GM19452 (cell line): ENCODE measurements around the gene THRB.
A peak's percentile ranks its signal among the peaks of the same experiment; 100 is the strongest.

ENCODE experiments used
- ATAC-seq: cut with Tn5 transposase; IDR thresholded peaks from one replicate; pipeline ENCODE4 v1.9.1; 2021; ENCODE audit not compliant: unreplicated experiment

Gene THRB

DNA sequence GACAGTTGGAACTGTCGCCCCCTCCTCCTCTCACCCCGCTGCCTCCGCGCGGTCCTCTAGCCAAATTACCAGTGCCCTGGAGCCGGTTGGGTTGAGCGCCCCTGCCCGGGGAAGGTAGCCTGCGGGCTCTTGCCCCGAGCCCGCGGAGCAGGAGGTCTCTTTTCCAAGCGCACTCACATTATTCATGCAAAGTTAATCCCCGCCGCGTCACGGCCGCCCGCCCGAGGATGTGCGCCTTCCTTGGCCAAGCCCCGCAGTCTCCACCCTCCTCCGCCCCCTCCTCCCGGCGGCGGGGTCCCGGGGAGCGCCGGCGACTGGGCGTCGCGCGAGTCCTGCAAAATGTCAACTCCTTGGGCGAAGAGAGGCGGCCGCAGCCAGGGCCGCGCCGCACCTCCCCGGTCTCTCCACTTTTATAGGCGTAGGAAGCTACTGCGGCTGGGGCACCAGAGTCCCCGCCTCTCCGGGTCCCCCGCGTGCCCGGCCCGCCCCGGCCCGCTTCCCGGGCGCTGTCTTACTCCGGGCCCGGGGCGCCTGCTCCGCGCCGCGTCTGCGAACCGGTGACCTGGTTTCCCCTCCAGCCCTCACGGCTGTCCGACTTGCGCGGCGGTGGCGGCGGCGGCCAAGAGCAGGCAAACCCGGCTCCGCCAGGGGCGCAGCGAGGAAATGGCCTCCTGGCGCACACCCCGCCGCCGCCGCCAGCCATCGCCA, at the start of gene THRB:
TSS of gene THRB (minus strand) at position 233 of the 708 bp plus-strand sequence.
- peak; percentile 54 for ATAC-seq

DNA sequence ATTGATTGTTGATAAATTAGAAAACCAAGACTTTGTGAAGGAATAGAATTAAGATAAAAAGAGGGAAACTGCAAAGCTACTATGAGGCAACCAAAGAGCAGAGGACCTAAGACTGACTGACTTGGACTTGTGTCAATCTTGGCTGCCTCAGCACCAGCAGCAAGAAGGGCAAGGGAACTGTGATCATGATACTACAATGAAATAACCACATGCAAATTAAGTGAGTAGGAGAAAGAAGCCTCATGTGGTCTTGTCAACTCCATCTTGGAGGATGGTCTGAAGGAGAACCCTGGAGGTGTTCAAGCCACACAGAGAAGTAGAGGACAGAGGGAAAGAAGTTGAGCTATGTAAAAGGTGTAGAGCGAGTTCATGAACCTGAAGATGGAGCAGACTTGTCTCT, 47.3 kb upstream of the THRB start:
- no peak for ATAC-seq

- ATAC-seq, result no peak
Observed at GRCh38 chr3:24540821-24541220, 46.2 kb upstream of the THRB start.

GRCh38 chr3:24539699-24540098, 45.0 kb upstream of the THRB start:
- ATAC-seq, result no peak

DNA sequence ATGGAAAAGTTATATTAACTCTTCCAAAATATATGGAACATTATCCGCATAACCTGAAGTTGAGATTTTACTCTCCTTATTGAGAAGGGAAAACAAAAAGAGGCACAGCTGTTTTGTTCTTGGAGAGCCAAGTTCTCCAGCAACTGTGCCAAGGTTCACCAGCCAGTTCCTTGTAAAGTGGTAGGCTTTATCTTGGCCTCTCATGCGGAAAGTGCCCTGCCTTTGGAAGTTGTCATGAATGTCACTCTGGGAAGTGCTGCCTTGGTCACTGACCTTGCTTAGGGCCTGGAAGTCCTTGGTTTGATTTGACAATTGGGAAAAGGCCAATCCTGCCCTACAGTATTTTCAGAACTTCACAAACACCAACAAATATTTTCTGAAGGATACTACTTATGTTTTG, 44.2 kb upstream of the THRB start:
- no peak for ATAC-seq

DNA sequence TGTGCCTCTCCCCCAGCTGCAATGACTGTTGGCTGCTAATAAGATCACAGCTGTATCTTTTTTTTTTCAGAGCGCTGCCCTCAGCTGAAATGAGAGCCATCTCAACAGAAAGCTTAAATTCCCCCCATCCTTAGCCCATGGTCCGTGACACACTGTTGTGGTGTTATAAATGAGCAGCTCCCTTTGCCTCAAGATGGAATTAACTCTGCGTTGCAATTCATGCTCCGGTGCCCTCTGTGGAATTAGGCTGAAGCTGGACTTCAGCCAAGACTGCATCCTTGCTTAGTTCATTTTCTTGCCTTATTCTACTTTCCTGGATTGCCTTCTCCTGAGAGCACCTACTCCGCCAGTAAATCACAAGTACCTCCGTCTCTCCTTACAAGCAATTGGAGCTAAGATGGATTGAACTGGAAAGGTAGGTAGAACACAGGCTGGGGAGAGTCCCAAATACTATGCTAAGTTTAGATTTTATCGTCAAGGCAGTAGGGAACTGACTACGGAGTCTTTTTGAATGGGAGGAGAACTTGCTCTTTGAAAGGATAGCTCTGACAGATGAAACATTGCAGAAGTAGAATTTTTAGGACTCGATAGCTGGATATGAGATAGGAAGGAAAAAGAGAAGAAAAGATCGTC, 39.0 kb upstream of the THRB start:
- ATAC-seq, result no peak

- no peak for ATAC-seq
Observed at GRCh38 chr3:24530471-24530870, 35.8 kb upstream of the THRB start.

- ATAC-seq, result no peak
Observed at GRCh38 chr3:24529210-24529609, 34.6 kb upstream of the THRB start.

- no peak for ATAC-seq
Observed at GRCh38 chr3:24526640-24527212, 32.1 kb upstream of the THRB start.

GRCh38 chr3:24525557-24525956, 30.9 kb upstream of the THRB start:
- no peak for ATAC-seq

GRCh38 chr3:24525022-24525421, 30.4 kb upstream of the THRB start:
- no peak for ATAC-seq

GRCh38 chr3:24523988-24524727, 29.5 kb upstream of the THRB start:
- ATAC-seq, result no peak

DNA sequence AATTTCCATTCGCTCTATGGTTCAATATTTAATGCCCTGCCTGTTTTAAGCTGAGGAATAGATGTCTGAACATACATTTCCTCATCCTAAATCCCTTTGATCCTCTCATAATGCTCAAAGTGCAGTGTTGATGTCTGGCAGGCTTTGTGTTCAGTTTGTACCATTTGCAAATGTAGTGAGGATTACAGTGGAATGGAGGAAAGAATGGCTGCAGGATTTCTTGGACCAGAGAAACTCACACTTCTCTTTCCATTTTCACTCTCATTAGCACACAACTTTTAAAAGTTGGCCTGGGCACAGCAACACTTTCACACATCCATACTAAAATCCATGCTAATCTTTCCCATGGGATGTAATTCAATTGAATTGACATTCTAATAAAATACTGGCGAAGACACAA, 28.6 kb upstream of the THRB start:
- ATAC-seq, result no peak

DNA sequence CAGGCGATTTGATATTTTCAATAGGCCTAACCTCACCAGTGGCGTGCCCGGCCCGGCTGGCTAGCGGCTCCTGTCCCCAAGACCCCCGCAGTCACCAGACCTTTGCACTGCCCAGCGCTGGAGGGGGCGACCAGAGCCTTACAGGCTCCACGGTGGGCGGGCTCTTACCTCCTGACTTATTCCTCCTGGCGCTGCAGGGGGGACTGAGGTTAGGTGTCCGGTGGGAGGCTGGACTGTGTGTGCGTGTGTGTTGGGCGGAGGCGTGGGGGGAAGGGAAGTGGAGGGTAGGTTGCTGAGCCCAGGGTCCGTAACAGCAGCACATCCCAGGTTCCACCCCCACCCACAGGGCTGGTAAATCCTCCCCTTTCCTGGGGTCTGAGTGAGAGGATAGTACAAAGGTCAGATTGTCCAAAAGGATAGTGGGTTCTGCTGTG, 27.5 kb upstream of the THRB start:
- no peak for ATAC-seq

- ATAC-seq, result no peak
Observed at GRCh38 chr3:24521420-24522145, 26.9 kb upstream of the THRB start.

GRCh38 chr3:24520976-24521419, 26.3 kb upstream of the THRB start:
- ATAC-seq, result no peak

DNA sequence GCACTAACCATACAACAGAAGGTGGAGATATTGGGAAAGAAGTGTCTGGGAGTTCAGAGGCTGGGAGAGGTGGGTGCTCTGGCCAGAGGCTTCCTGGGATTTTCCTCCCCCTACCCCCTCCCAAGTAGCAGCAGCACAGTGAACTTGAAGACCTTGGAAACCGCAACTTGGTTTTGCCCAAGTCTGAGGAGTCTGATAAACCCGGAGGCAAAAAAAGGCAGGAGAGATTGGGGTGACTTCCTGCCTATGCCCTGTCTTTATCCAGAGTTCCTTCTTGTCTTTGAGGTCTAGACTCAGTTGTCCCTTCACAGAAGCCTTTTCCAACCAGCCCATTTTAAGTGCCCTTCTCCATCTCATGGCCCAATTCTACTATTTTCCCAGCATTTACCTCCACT, 25.4 kb upstream of the THRB start:
- no peak for ATAC-seq

- ATAC-seq, result no peak
Observed at GRCh38 chr3:24519368-24520100, 24.9 kb upstream of the THRB start.

DNA sequence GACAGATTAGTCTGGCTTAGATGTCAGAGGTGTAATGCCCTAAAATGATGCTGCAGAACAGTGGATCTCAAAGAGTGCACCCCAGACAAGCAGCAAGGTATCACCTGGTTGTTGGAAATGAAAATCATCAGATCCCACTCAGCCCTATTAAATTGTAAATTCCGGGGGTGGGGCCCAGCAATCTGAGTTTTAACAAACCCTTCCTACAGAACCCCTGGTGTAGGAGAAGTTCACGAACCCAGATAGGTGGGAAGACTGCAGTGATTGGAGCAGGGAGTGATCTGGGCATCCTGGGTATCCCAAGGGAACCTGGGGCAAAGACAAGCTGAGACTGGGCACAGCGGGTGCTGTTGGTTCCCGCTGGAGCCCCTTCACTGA, 24.3 kb upstream of the THRB start:
- no peak for ATAC-seq

GRCh38 chr3:24514119-24514518, 19.5 kb upstream of the THRB start:
- ATAC-seq, result no peak
